ENCODE measurements around the gene CCSER2. TPM values are rescaled to one million over a fixed set of nuclear protein-coding genes. Genes with fewer than 3 reads are reported as not detected.
A peak's percentile ranks its signal among the peaks of the same experiment; 100 is the strongest.
"Not testable (repeated sequence)": the region's sequence is repeated elsewhere in the genome, so short reads cannot be mapped to it uniquely, and the experiment has no call there.

CCSER2 gene
- total RNA-seq, 1 experiment from 2014 or later = 2.7 TPM

- no peak for DNase-seq (ENCODE audit: low spot score)
These were observed 112.4 kb downstream of the CCSER2 start for GRCh38 chr10:84440781-84441180.

- DNase-seq (ENCODE audit: low spot score) = no peak
These were observed 119.5 kb downstream of the CCSER2 start for GRCh38 chr10:84447701-84448400.

- not testable (repeated sequence) for DNase-seq (ENCODE audit: low spot score)
These were observed 121.0 kb downstream of the CCSER2 start for GRCh38 chr10:84449351-84449750.

- no peak for DNase-seq (ENCODE audit: low spot score)
These were observed 123.6 kb downstream of the CCSER2 start for GRCh38 chr10:84452003-84452402.

GRCh38 chr10:84453303-84453702, 124.9 kb downstream of the CCSER2 start:
- DNase-seq (ENCODE audit: low spot score) = no peak

GRCh38 chr10:84456126-84456525, 127.7 kb downstream of the CCSER2 start:
- no peak for DNase-seq (ENCODE audit: low spot score)

GRCh38 chr10:84460520-84460919, 132.1 kb downstream of the CCSER2 start:
- DNase-seq (ENCODE audit: low spot score) = no peak

GRCh38 chr10:84469470-84469869, 141.1 kb downstream of the CCSER2 start:
- DNase-seq (ENCODE audit: low spot score) = peak; percentile 7

GRCh38 chr10:84473136-84473535, 144.7 kb downstream of the CCSER2 start:
- no peak for DNase-seq (ENCODE audit: low spot score)

- DNase-seq (ENCODE audit: low spot score) = no peak
These were observed 149.2 kb downstream of the CCSER2 start for GRCh38 chr10:84477398-84478128.

- no peak for DNase-seq (ENCODE audit: low spot score)
These were observed 149.8 kb downstream of the CCSER2 start for GRCh38 chr10:84478151-84478550.

- DNase-seq (ENCODE audit: low spot score) = no peak
These were observed 150.3 kb downstream of the CCSER2 start for GRCh38 chr10:84478679-84479078.

- no peak for DNase-seq (ENCODE audit: low spot score)
These were observed 156.2 kb downstream of the CCSER2 start for GRCh38 chr10:84484541-84484940.

GRCh38 chr10:84493361-84493760, 165.0 kb downstream of the CCSER2 start:
- DNase-seq (ENCODE audit: low spot score) = no peak

GRCh38 chr10:84493951-84494848, 165.8 kb downstream of the CCSER2 start:
- peak; percentile 51 for DNase-seq (ENCODE audit: low spot score)

- no peak for DNase-seq (ENCODE audit: low spot score)
These were observed 166.4 kb downstream of the CCSER2 start for GRCh38 chr10:84494849-84495180.

GRCh38 chr10:84497978-84498377, 169.6 kb downstream of the CCSER2 start:
- DNase-seq (ENCODE audit: low spot score) = no peak

- not testable (repeated sequence) for DNase-seq (ENCODE audit: low spot score)
These were observed 170.7 kb downstream of the CCSER2 start for GRCh38 chr10:84499039-84499438.

GRCh38 chr10:84499846-84500245, 171.5 kb downstream of the CCSER2 start:
- no peak for DNase-seq (ENCODE audit: low spot score)

GRCh38 chr10:84510121-84510520, 181.7 kb downstream of the CCSER2 start:
- DNase-seq (ENCODE audit: low spot score) = no peak

GRCh38 chr10:84511106-84511505, 182.7 kb downstream of the CCSER2 start:
- no peak for DNase-seq (ENCODE audit: low spot score)

GRCh38 chr10:84511709-84512285, 183.4 kb downstream of the CCSER2 start:
- no peak for DNase-seq (ENCODE audit: low spot score)

All from HT-29 (cell line).